Gastroesophageal sphincter (tissue), 3 donors: ENCODE results near the gene EPC2.

Experiments used
- EP300 ChIP-seq: sonication (generic); formaldehyde crosslinking; IDR thresholded peaks from one replicate; pipeline ENCODE4 v1.6.1; 2017; ENCODE audit warnings: antibody characterized with exemption, mild to moderate bottlenecking
- POLR2A ChIP-seq, 2 donors: fragments of 450-650 bp; IDR thresholded peaks; one replicate each; pipeline ENCODE4 v1.6.1; 2017; ENCODE audit warnings: antibody characterized with exemption in 2 of 2, mild to moderate bottlenecking in 2 of 2, moderate library complexity in 1 of 2
- POLR2AphosphoS5 ChIP-seq: sonication (generic); formaldehyde crosslinking; IDR thresholded peaks from one replicate; pipeline ENCODE4 v1.6.1; 2017; ENCODE audit warnings: antibody characterized with exemption
- TF ChIP-seq, protein P1 (sequence below), 4 experiments: fragments of 200-600 bp in 2 of 4; fragments of 450-650 bp in 2 of 4; sonication (generic) in 1 of 4; IDR thresholded peaks; one replicate each; pipeline ENCODE4 v1.5.1; 2017 to 2019; ENCODE audit warnings: antibody characterized with exemption in 4 of 4, mild to moderate bottlenecking in 2 of 4, moderate library complexity in 2 of 4

DNA sequence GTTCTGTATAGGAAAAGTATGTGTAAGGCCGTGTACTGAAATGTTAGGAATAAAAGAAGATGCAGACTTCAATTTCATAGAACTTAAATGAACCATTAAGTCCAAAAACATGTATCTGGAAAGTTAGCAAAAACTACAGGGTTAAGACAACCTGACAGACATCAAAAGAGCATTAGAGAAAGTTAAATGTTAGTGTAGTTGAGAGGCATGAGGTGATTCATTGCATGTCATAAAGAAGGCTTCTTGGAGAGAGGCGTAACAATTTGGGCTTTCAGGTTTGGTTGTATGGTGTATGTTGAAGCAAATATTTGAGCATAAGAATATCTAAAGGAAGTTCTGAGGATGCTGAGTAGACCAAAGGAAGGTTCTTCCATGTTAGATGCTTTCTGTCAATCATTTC, 6.3 kb downstream of the EPC2 start:
- TF ChIP-seq, protein P1, sequence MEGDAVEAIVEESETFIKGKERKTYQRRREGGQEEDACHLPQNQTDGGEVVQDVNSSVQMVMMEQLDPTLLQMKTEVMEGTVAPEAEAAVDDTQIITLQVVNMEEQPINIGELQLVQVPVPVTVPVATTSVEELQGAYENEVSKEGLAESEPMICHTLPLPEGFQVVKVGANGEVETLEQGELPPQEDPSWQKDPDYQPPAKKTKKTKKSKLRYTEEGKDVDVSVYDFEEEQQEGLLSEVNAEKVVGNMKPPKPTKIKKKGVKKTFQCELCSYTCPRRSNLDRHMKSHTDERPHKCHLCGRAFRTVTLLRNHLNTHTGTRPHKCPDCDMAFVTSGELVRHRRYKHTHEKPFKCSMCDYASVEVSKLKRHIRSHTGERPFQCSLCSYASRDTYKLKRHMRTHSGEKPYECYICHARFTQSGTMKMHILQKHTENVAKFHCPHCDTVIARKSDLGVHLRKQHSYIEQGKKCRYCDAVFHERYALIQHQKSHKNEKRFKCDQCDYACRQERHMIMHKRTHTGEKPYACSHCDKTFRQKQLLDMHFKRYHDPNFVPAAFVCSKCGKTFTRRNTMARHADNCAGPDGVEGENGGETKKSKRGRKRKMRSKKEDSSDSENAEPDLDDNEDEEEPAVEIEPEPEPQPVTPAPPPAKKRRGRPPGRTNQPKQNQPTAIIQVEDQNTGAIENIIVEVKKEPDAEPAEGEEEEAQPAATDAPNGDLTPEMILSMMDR (IDR thresholded peaks at IDR 0.05), result no peak
- no peak for TF ChIP-seq POLR2AphosphoS5
- no peak for TF ChIP-seq POLR2A (IDR thresholded peaks at IDR 0.05)
- no peak for TF ChIP-seq EP300
